Fibroblast of the aortic adventitia (primary cell): ENCODE data around the gene PARD3B. TPM values are rescaled to one million over a fixed set of nuclear protein-coding genes. Genes with fewer than 3 reads are reported as not detected.

Experiments
- DNase-seq: peaks from one replicate; pipeline ENCODE4 v3.0.0-alpha.2; 2010; ENCODE audit warnings: low read depth
- H3K4me3 ChIP-seq: 2 replicates; pipeline ENCODE4 v1.5.1; 2011; ENCODE audit warnings: low read depth, mild to moderate bottlenecking, control low read depth, low read length, moderate library complexity
- total RNA-seq: library from RNA; depleted of rRNA; stranded (reverse); fragments of >200 nt; gene quantifications from 2 replicates; pipeline ENCODE4 v1.2.3, GENCODE V29; 2012; ENCODE audit warnings: low replicate concordance
- TF ChIP-seq, protein P1 (sequence below): IDR thresholded peaks from 2 replicates; pipeline ENCODE4 v1.5.1; 2011; ENCODE audit warnings: mild to moderate bottlenecking, low read length, control low read depth, inconsistent platforms; ENCODE audit not compliant: insufficient read depth

Gene PARD3B
- total RNA-seq, 1 donor, result 15.9 TPM

- TF ChIP-seq, protein P1, sequence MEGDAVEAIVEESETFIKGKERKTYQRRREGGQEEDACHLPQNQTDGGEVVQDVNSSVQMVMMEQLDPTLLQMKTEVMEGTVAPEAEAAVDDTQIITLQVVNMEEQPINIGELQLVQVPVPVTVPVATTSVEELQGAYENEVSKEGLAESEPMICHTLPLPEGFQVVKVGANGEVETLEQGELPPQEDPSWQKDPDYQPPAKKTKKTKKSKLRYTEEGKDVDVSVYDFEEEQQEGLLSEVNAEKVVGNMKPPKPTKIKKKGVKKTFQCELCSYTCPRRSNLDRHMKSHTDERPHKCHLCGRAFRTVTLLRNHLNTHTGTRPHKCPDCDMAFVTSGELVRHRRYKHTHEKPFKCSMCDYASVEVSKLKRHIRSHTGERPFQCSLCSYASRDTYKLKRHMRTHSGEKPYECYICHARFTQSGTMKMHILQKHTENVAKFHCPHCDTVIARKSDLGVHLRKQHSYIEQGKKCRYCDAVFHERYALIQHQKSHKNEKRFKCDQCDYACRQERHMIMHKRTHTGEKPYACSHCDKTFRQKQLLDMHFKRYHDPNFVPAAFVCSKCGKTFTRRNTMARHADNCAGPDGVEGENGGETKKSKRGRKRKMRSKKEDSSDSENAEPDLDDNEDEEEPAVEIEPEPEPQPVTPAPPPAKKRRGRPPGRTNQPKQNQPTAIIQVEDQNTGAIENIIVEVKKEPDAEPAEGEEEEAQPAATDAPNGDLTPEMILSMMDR, result no peak
- DNase-seq, result no peak
- no peak overlapping the region for H3K4me3 ChIP-seq
Measured at GRCh38 chr2:205189301-205189700, 644.0 kb downstream of the PARD3B start.

GRCh38 chr2:205190528-205190927 is 645.3 kb downstream of the PARD3B start:
- TF ChIP-seq, protein P1, result no peak
- DNase-seq, result no peak
- no peak overlapping the region for H3K4me3 ChIP-seq

- TF ChIP-seq, protein P1, result no peak
- DNase-seq, result no peak
- H3K4me3 ChIP-seq, result no peak overlapping the region
Measured at GRCh38 chr2:205193125-205193835, 648.0 kb downstream of the PARD3B start.

- no peak overlapping the region for H3K4me3 ChIP-seq
- DNase-seq, result no peak
- TF ChIP-seq, protein P1, result no peak
Measured at GRCh38 chr2:205193836-205194228, 648.6 kb downstream of the PARD3B start.

GRCh38 chr2:205197468-205198139 is 652.3 kb downstream of the PARD3B start:
- H3K4me3 ChIP-seq, result no peak overlapping the region
- TF ChIP-seq, protein P1, result no peak
- DNase-seq, result no peak

- no peak overlapping the region for H3K4me3 ChIP-seq
Measured at GRCh38 chr2:205198140-205198525, 652.9 kb downstream of the PARD3B start.

More at GRCh38 chr2:205198140-205198525, 652.9 kb downstream of the PARD3B start:
- TF ChIP-seq, protein P1, result no peak
- DNase-seq, result peak; percentile 93
